GM12878 (cell line): ENCODE results near the gene STYXL1. TPM values are rescaled to one million over a fixed set of nuclear protein-coding genes. Genes with fewer than 3 reads are reported as not detected.
A peak's percentile ranks its signal among the peaks of the same experiment; 100 is the strongest.

Experiments
- ATAC-seq: fragments of 200-7000 bp; cut with Tn5 transposase; 3 replicates; pipeline ENCODE4 v1.9.1; 2020; ENCODE audit warnings: mild to moderate bottlenecking, moderate library complexity
- BruUV-seq: library from RNA; stranded (reverse); fragments of 400-500 nt; replicated peaks from 2 replicates; lab custom pipeline; 2021; lab: Mats Ljungman, UMichigan
- CTCF ChIA-PET: fragments of 300-600 bp; sonication (Branson Sonifier 250); formaldehyde crosslinking; extraction: SDS; loops from one replicate; lab custom pipeline; 2021; ENCODE audit warnings: inconsistent platforms; lab: Yijun Ruan, JAX
- POLR2A ChIA-PET: fragments of 350-600 bp; formaldehyde crosslinking; extraction: SDS; loops from one replicate; lab custom pipeline; 2021; ENCODE audit warnings: inconsistent platforms; lab: Charles Lee
- RAD21 ChIA-PET: fragments of 300-600 bp; sonication (Branson Sonifier 250); formaldehyde crosslinking; loops from one replicate; lab custom pipeline; 2023; ENCODE audit warnings: antibody characterized with exemption; ENCODE audit not compliant: unreplicated experiment; lab: Charles Lee
- SMC1A ChIA-PET: fragments of 300-600 bp; sonication (Branson Sonifier 250); formaldehyde crosslinking; loops from one replicate; lab custom pipeline; 2023; ENCODE audit not compliant: unreplicated experiment, uncharacterized antibody; lab: Charles Lee
- DNase-seq: peaks from one replicate; pipeline ENCODE4 v3.0.0-alpha.2; 2011; ENCODE audit warnings: low read depth, low spot score
- FAIRE-seq: peaks from 3 replicates; lab custom pipeline; 2011; peaks lifted over from hg19 to GRCh38; lab: Jason Lieb, UNC
- H2AFZ ChIP-seq: 2 replicates; pipeline ENCODE4 v1.6.0; 2011; ENCODE audit warnings: low read depth, low read length, control low read depth; ENCODE audit not compliant: control insufficient read depth
- H3K27ac ChIP-seq: 2 replicates; pipeline ENCODE4 v1.5.1; 2011; ENCODE audit warnings: control low read depth; ENCODE audit not compliant: control insufficient read depth, insufficient read depth
- H3K27me3 ChIP-seq, 2 experiments: replicated peaks in 1 of 2; 2 replicates each; pipeline versions ENCODE4 v1.6.0 to v1.6.1; 2011; ENCODE audit warnings: low read length in 1 of 2; ENCODE audit not compliant: control insufficient read depth in 2 of 2, insufficient read depth in 2 of 2
- H3K36me3 ChIP-seq, 2 experiments: 2 replicates each; pipeline ENCODE4 v1.5.1; 2011; ENCODE audit warnings: low read length in 1 of 2; ENCODE audit not compliant: control insufficient read depth in 2 of 2, insufficient read depth in 2 of 2
- H3K4me1 ChIP-seq: 2 replicates; pipeline ENCODE4 v1.6.1; 2011; ENCODE audit warnings: mild to moderate bottlenecking, low read length, moderate library complexity, mixed read lengths; ENCODE audit not compliant: control insufficient read depth, insufficient read depth
- H3K4me2 ChIP-seq: 2 replicates; pipeline ENCODE4 v1.6.0; 2011; ENCODE audit warnings: control low read depth; ENCODE audit not compliant: control insufficient read depth, insufficient read depth
- H3K4me3 ChIP-seq: fragments of 200-600 bp; sonication (generic); 2 replicates; pipeline ENCODE4 v1.5.1; 2016
- H3K79me2 ChIP-seq: 2 replicates; pipeline ENCODE4 v1.6.0; 2011; ENCODE audit warnings: low read length; ENCODE audit not compliant: control insufficient read depth, insufficient read depth
- H3K9ac ChIP-seq: 2 replicates; pipeline ENCODE4 v1.8.0; 2011; ENCODE audit warnings: low read length, control low read depth, mixed read lengths; ENCODE audit not compliant: control insufficient read depth, insufficient read depth
- H3K9me3 ChIP-seq: replicated peaks from 3 replicates; pipeline ENCODE4 v1.5.1; 2011; ENCODE audit warnings: mild to moderate bottlenecking, low read length; ENCODE audit not compliant: control insufficient read depth, insufficient read depth
- H4K20me1 ChIP-seq: 2 replicates; pipeline ENCODE4 v1.6.0; 2011; ENCODE audit not compliant: control insufficient read depth, insufficient read depth
- BMI1 ChIP-seq: fragments of 450-650 bp; IDR thresholded peaks from 2 replicates; pipeline ENCODE4 v1.6.1; 2016; ENCODE audit warnings: mild to moderate bottlenecking, moderate library complexity, borderline replicate concordance
- CBFB ChIP-seq: IDR thresholded peaks from 2 replicates; pipeline ENCODE4 v1.6.1; 2016; ENCODE audit warnings: antibody characterized with exemption, low read depth
- MEF2B ChIP-seq: fragments of 450-650 bp; IDR thresholded peaks from 2 replicates; pipeline ENCODE4 v1.6.1; 2018; ENCODE audit warnings: mild to moderate bottlenecking, moderate library complexity; ENCODE audit not compliant: partially characterized antibody, poor library complexity, severe bottlenecking
- NRF1 ChIP-seq: conservative IDR thresholded peaks from 2 replicates; pipeline ENCODE4 v1.6.1; 2011; ENCODE audit warnings: mild to moderate bottlenecking, low read depth, low read length, improper control_type of control experiment
- PAX5 ChIP-seq: IDR thresholded peaks from 2 replicates; pipeline ENCODE4 v1.6.1; 2011; ENCODE audit warnings: low read depth, low read length, borderline replicate concordance
- RELA ChIP-seq: fragments of 450-650 bp; IDR thresholded peaks from 2 replicates; pipeline ENCODE4 v1.8.0; 2014; ENCODE audit warnings: borderline replicate concordance; ENCODE audit not compliant: partially characterized antibody
- TARDBP ChIP-seq: IDR thresholded peaks from 2 replicates; pipeline ENCODE4 v1.6.1; 2016; ENCODE audit warnings: borderline replicate concordance
- TCF12 ChIP-seq: IDR thresholded peaks from 2 replicates; pipeline ENCODE4 v1.6.1; 2011; ENCODE audit warnings: low read depth, mild to moderate bottlenecking, low read length
- ZZZ3 ChIP-seq: IDR thresholded peaks from 2 replicates; pipeline ENCODE4 v1.6.1; 2011; ENCODE audit warnings: low read depth; ENCODE audit not compliant: control insufficient read depth, insufficient read length
- WGBS: methylation state at CpG from one replicate; pipeline ENCODE4 v1.1.6; 2016; ENCODE audit warnings: low lambda C conversion rate; ENCODE audit not compliant: insufficient replicate concordance, insufficient coverage; ENCODE audit errors: missing lambda C conversion rate; 5-methylcytosine and 5-hydroxymethylcytosine counted together
- in situ Hi-C: fragments of 300-500 bp; cut with MboI; formaldehyde crosslinking; loops from 9 replicates; pipeline ENCODE4 v1.14.3; 2018; ENCODE audit warnings: mixed read lengths
- intact Hi-C: fragments of 100-400 bp; cut with micrococcal nuclease; formaldehyde crosslinking; loops from one replicate; pipeline ENCODE4 v1.14.2; 2022; ENCODE audit not compliant: unreplicated experiment
- polyA plus RNA-seq, 11 experiments: library from polyadenylated mRNA; depleted of rRNA in 4 of 11; unstranded in 6 of 11; stranded (reverse) in 5 of 11; fragments of >200 nt; fragmentation: Nextera tagmentation in 4 of 11; fragmentation: Illumina TruSeq in 1 of 11; extraction: Ambion mirVana in 4 of 11; extraction: Trizol in 1 of 11; gene quantifications; 1 replicate in 1 of 11; 2 replicates in 10 of 11; pipeline versions ENCODE4 v1.2.1 to v1.2.3, GENCODE V29; 2011 to 2016; ENCODE audit warnings: inconsistent platforms in 2 of 11, missing spikeins in 2 of 11, low read depth in 1 of 11
- total RNA-seq, 4 experiments: library from RNA; depleted of rRNA in 3 of 4; stranded (reverse); fragments of >200 nt in 3 of 4; fragmentation: Illumina TruSeq in 1 of 4; extraction: Trizol in 1 of 4; gene quantifications; 2 replicates each; pipeline versions ENCODE4 v1.2.1 to v1.2.3, GENCODE V29; 2013 to 2021
- TF ChIP-seq, protein P1 (sequence below): fragments of 450-650 bp; formaldehyde crosslinking; IDR thresholded peaks from 2 replicates; pipeline ENCODE4 v1.4.0; 2020; ENCODE audit warnings: mild to moderate bottlenecking, moderate library complexity

STYXL1 gene
- total and polyA plus RNA-seq, 10 of the 15 experiments (the other 5 are each of a cell fraction or from before 2014, with no cell fraction given), result 18.4 to 65.9 (median 40.7) TPM

DNA sequence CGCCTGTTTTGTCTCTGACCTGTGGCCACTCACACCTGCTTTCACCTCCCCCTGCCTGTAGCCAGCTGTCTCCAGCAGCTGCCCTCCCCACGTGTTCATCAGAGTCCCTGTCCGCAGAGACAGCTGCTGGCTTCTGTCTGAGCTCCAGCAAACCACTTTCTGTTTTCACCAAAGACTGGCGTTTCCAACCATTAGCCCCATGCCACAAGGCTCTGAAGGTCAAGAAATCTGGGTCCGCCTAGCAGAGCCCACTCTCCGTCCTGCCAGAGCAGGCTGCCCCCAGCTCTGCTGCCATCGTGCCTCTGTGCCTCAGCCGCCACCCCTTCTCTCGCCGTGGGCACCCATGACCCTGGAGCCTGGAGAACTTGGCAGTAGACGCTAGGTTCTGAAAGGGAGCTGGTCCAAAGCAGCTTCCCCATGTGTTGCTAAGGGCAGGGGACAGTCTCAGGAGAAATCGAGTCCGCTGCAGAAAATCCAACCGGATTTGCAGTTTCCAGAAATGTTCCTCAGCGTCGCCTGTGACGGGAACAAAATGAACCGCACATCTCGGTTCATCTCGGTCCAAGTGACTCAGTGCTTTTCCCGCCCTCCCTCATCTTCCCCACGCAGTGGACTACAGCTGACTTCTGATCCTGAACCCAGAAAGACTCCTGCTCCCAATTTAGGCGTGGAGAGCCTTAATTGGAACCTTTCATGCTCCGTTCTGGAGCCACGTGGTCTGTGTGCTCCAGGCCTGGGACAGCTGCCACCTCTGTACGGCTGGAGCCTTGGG is 81.4 kb downstream of the STYXL1 start:
- 89% methylated on average over 26 of the region's 26 CpGs for WGBS
- intact Hi-C loops, result no loop called here
- no TSS peak for BruUV-seq
- POLR2A ChIA-PET, result no interaction called here
- no peaks in the 10 kb centered on the region for H3K27me3 ChIP-seq
- no peak for ATAC-seq
- H3K27ac ChIP-seq, result no peak overlapping the region
- no peak for DNase-seq
- TF ChIP-seq NRF1, result no peak
- no peak for TF ChIP-seq CBFB
- TF ChIP-seq MEF2B, result no peak
- TF ChIP-seq TCF12, result 0 out of 2 replicates have a peak, but pooled peaks have one; percentile 26
- CTCF ChIA-PET, result interaction anchor here (0.6 kb wide), 1 partner anchor 50 kb away, joined by 3 read pairs; no protein-coding TSS in a partner anchor
- no peak overlapping the region for H3K9ac ChIP-seq
- no peaks in the 10 kb centered on the region for H3K4me1 ChIP-seq
- RAD21 ChIA-PET, result no interaction called here
- H2AFZ ChIP-seq, result no peak overlapping the region
- SMC1A ChIA-PET, result no interaction called here
- H3K9me3 ChIP-seq, result no peaks in the 10 kb centered on the region
- H4K20me1 ChIP-seq, result no peaks in the 10 kb centered on the region
- H3K4me2 ChIP-seq, result no peak overlapping the region
- H3K36me3 ChIP-seq, result peaks cover 2 to 4% of the 10 kb centered on the region in 2 experiments; a peak in 3 of 4 replicates
- no peak for FAIRE-seq
- no peaks in the 10 kb centered on the region for H3K79me2 ChIP-seq
- in situ Hi-C loops, result no loop called here
- no peak overlapping the region for H3K4me3 ChIP-seq

DNA sequence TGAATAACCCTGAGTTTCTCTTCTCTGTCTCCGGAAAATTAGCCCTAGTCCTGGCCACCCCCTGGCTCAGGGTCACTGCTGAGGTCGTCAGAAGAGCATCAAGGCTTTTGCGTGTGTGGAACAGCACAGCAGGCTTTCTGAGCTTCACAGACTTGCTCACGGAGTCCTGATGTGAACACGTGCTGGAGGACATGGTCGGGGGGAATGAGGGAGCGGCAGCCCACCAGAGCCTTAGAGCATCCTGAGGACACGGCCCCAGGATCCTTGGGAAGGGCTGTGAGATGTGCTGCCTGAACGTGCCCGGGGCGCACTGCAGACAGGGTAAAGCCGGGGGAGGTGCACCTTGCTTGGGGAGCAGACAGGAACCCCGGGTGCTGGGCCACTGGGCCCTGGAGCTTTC is 82.2 kb downstream of the STYXL1 start:
- Histone ChIP-seq H3K4me1 (no peaks in the 10 kb centered on the region), H3K27ac (no peak overlapping the region)
- BruUV-seq, result no TSS peak

More for the DNA sequence above, 82.2 kb downstream of the STYXL1 start:
- CTCF ChIA-PET, result interaction anchor here (0.6 kb wide), 1 partner anchor 49 kb away, joined by 3 read pairs; no protein-coding TSS in a partner anchor
- in situ Hi-C loops, result no loop called here
- DNase-seq (no peak), FAIRE-seq (no peak)
- TF ChIP-seq, protein P1, sequence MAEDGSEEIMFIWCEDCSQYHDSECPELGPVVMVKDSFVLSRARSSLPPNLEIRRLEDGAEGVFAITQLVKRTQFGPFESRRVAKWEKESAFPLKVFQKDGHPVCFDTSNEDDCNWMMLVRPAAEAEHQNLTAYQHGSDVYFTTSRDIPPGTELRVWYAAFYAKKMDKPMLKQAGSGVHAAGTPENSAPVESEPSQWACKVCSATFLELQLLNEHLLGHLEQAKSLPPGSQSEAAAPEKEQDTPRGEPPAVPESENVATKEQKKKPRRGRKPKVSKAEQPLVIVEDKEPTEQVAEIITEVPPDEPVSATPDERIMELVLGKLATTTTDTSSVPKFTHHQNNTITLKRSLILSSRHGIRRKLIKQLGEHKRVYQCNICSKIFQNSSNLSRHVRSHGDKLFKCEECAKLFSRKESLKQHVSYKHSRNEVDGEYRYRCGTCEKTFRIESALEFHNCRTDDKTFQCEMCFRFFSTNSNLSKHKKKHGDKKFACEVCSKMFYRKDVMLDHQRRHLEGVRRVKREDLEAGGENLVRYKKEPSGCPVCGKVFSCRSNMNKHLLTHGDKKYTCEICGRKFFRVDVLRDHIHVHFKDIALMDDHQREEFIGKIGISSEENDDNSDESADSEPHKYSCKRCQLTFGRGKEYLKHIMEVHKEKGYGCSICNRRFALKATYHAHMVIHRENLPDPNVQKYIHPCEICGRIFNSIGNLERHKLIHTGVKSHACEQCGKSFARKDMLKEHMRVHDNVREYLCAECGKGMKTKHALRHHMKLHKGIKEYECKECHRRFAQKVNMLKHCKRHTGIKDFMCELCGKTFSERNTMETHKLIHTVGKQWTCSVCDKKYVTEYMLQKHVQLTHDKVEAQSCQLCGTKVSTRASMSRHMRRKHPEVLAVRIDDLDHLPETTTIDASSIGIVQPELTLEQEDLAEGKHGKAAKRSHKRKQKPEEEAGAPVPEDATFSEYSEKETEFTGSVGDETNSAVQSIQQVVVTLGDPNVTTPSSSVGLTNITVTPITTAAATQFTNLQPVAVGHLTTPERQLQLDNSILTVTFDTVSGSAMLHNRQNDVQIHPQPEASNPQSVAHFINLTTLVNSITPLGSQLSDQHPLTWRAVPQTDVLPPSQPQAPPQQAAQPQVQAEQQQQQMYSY (CRISPR knock-in tag), result no peak
- TF ChIP-seq TARDBP, result no peak
- TF ChIP-seq PAX5, result no peak
- TF ChIP-seq RELA, result no peak
- no peak for TF ChIP-seq ZZZ3
- TF ChIP-seq BMI1, result no peak
- TF ChIP-seq, all 136 proteins: peak for 0
- H3K9me3 ChIP-seq, result no peaks in the 10 kb centered on the region
- no peak for ATAC-seq
- no peaks in the 10 kb centered on the region for H4K20me1 ChIP-seq
- 78% methylated on average over 13 of the region's 13 CpGs for WGBS
- peaks cover 2 to 4% of the 10 kb centered on the region in 2 experiments; a peak in 3 of 4 replicates for H3K36me3 ChIP-seq
- H3K4me2 ChIP-seq, result no peak overlapping the region
- no peaks in the 10 kb centered on the region for H3K27me3 ChIP-seq
- ChIA-PET SMC1A (interaction anchor here (0.6 kb wide), 1 partner anchor 900 kb away, joined by 3 read pairs; no protein-coding TSS in a partner anchor), RAD21 (no interaction called here), POLR2A (no interaction called here)
- no peaks in the 10 kb centered on the region for H3K79me2 ChIP-seq
- intact Hi-C loops, result no loop called here
- H3K9ac ChIP-seq, result no peak overlapping the region
- H3K4me3 ChIP-seq, result no peak overlapping the region
- H2AFZ ChIP-seq, result no peak overlapping the region
